GM12872 (cell line): ENCODE measurements around the gene CPEB4.

Experiments used
- TF ChIP-seq, protein P1 (sequence below): IDR thresholded peaks from 3 replicates; pipeline ENCODE4 v1.5.1; 2011; ENCODE audit warnings: low read depth, mild to moderate bottlenecking, low read length, moderate library complexity; ENCODE audit not compliant: insufficient read depth

CPEB4 gene

GRCh38 chr5:173863359-173863758 is 24.8 kb upstream of the CPEB4 start:
- TF ChIP-seq, protein P1, sequence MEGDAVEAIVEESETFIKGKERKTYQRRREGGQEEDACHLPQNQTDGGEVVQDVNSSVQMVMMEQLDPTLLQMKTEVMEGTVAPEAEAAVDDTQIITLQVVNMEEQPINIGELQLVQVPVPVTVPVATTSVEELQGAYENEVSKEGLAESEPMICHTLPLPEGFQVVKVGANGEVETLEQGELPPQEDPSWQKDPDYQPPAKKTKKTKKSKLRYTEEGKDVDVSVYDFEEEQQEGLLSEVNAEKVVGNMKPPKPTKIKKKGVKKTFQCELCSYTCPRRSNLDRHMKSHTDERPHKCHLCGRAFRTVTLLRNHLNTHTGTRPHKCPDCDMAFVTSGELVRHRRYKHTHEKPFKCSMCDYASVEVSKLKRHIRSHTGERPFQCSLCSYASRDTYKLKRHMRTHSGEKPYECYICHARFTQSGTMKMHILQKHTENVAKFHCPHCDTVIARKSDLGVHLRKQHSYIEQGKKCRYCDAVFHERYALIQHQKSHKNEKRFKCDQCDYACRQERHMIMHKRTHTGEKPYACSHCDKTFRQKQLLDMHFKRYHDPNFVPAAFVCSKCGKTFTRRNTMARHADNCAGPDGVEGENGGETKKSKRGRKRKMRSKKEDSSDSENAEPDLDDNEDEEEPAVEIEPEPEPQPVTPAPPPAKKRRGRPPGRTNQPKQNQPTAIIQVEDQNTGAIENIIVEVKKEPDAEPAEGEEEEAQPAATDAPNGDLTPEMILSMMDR, result no peak

DNA sequence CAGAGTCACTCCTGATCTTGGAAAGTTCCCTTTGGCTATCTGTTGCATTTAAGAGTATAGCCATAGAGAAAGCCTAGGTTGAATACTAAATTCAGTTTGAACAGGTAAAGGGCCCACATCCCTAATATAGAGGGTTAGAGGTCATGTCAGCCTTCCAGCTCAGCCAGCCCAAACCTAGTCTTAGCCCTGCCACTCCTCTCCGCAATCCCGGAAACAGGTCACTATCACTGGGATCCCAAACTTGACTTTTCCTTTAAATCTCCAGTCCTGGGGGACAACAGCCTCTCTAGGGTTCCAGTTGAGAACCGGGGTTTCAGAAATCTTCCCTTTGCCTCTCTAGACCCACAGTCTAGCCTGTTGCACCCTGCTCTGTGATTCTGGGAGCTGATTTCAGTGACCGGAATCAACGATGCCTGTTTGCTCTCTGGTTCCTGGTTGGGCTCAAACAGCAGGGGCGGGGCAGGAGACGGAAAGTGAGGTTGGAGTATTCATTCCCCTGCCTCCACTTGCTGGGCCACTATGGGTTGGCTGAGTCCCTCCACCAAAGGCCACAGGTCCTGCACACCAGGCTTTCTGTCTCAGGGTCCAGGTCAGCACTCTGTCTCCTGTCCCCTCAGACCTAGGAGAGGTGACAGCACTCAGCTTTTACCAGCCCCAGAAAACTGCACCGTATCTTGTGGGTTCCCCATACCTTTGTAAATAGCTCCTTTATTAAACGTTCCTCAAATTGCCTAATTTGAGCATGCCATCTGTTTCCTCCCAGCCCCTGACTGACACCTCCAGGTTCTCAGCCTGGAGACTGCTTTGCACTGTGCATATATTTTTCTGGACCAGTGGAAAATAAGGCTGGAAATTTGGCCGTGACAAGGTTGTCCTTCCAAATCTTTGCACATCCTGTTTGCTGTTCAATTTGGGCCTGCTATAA is 23.8 kb upstream of the CPEB4 start:
- TF ChIP-seq, protein P1, result no peak

- TF ChIP-seq, protein P1, result no peak
Observed at GRCh38 chr5:173866243-173866857, 21.8 kb upstream of the CPEB4 start.

- TF ChIP-seq, protein P1, result no peak
Observed at GRCh38 chr5:173866858-173867679, 21.1 kb upstream of the CPEB4 start.

DNA sequence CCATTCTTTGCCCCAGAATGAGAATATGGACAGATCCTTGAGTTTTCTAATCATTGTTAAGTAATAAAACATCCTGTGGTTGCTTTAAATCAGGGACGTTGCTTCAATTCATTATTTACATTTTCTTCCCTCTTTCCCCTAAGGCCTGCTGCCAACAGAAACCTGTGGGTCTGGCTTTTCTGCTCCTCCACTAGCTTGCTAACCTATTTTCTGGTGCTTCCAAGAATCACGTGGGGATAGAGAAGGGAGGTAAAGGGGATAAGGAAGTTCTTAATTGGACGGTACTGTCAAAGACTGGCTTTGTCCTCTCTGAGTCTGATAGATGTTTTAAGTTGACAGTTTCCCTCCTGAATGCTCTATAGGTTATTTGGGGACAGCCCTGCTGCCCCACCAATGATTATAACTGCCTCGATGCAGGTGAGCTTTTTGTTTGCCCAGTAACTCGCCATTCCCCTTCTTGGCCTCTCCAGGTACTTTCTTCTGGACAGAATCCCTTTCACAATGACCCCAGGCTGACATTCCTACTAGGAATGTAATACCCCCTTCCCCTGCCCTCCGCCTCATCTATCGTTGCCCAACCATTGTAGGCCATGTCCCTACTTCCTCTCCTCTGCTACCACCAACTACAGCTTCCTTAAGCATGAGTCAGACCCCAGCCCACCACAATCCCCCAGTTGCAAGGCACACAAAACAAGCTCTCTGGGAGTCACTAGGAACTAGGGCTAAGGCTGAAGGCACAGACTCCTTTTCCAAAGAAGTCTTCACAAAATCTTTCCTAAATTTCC is 19.9 kb upstream of the CPEB4 start:
- TF ChIP-seq, protein P1, result no peak

GRCh38 chr5:173869316-173869715 is 18.8 kb upstream of the CPEB4 start:
- TF ChIP-seq, protein P1, result no peak
